ENCODE results near the gene PSMA3.

The PSMA3 gene

DNA sequence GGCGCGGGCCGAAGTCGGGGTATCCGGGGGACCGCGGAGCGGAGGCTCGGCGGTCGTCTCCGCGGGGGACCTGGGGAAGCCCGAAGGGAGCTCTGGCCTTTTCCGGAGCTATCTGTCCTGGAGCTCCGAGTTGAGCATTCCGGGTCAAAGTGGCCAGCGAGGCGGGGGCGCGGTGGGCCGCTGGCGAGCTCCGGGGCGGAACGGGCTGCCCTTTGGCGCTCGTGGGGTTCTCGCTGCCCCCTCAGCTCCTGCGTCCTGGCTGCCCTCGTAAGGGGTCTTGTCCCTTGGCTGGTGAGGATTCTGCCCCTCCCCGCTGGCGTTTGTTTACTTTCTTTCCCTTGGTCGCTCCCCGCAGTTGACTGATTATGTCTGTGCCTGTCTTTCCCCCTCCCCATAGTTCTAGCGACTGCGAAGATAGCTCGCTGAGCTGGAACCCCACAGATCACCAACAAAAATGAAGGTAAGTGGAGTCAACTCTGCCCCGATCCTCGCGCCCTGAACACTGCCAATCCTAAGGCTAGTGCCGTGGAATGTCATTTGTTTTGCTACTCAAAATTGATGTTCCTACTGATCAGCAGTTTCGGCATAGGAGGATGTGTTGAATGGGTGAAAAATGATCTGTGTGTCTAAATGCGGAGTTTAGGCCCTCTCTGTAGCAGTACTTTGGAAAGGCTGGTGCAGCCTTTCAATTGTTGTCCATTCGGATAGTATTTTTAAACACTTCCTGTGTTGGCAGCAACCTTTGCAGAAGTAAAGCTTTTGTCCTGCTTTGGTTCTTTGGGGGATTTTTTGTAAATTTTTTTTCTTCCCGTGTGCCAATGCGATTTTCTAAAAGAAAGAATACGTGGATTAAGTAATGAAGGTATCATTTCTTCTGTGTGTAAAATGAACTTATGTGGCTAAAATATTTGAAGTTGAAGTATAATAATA, 55.0 kb downstream of the PSMA3 start:
- no peak for DNase-seq (ENCODE audit: low read depth)

DNA sequence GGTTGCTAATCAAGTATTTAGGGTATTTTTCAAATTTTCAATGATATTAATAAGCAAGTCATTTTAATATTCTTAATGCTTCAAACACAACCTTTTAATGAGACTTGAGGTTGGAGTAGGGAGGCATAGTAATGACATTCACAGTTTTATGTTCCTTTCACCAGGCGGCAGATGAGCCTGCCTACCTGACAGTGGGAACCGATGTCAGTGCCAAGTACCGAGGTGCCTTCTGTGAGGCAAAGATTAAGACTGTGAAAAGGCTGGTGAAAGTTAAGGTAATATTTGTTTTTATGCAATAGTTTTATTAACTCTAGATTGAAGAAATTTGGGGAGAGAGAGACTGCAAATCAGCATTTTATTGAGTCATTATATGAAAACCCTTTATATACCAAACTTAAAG, 56.8 kb downstream of the PSMA3 start:
- no peak for DNase-seq (ENCODE audit: low read depth)

DNA sequence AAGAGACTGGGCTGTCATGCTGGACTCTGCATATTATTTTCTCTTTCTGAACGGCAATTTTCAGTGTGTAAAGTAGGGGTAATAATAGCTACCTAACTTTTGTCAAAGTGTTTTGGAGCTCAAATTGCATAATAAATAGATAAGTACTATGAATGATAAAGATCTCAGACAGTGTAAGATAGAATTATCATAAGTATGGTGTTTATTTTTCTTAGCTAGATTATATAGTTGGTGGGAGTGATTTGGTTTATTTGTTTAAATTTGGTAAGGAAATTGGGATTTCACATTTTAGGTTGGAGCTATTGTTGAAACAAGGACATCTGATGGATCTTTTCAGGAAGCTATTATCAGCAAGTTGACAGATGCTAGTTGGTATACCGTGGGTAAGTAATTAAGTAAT, 61.1 kb downstream of the PSMA3 start:
- DNase-seq (ENCODE audit: low read depth), result no peak

DNA sequence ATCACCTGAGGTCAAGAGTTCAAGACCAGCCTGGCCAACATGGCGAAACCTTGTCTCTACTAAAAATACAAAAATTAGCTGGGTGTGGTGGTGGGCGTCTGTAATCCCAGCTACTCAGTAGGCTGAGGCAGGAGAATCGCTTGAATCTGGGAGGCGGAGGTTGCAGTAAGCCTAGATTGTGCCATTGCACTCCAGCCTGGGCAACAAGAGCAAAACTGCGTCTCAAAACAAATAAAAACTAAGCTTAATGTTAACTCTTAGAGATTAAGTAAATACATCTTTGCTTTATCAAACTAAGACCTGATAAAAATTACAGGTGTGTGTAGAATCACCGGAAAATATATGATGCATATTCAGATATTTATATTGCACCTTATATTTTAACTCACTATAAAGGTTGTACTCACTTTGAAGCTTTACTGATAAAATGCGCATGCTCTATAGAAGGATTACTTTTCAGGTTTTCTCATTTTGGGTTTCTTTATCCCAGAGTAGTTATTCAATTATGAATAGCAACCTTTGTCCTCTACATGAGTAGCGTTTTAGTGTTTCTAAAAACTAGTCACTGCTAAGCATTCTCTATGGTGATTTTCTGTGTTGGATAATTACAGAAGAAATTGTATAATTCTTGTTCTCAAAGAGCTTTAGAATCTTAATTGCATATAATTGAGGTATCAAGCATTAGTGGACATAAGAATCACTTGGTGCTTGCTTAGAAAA, 63.1 kb downstream of the PSMA3 start:
- DNase-seq (ENCODE audit: low read depth), result no peak

DNA sequence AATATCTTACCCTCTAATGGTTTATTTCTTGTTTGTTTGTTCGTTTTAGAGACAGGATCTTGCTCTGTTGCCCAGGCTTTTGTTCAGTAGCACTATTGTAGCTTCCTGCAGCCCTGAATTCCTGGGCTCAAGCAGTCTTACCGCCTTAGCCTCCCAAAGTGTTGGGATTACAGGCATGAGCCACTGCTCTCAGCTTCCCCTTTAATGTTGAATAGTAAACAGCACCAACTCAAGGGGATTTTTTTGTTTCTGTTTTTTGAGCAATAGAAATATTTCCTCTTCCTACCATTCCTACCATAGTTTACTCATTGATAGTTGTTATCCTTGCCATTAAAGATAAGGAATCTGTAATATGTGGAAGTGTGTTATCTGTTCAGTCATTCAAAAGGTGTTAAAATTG, 64.4 kb downstream of the PSMA3 start:
- DNase-seq (ENCODE audit: low read depth), result no peak

DNA sequence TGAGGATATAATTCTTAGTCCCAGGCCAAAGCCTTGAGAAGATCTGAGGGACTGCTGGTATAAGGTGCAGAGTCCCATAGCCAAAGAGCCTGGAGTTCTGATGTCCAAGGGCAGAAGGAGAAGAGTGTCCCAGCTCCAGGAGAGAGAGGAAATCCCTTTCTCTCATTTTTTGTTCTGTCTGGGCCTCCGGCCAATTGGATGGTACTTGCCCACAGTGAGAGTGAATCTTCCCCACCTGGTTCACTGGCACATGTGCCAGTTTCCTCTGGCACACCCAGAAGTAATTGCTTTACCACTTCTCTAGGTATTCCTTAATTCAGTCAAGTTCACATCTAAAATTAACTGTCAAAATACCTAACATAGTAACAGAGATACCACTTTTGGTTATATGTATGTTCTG, 69.1 kb downstream of the PSMA3 start:
- DNase-seq (ENCODE audit: low read depth), result no peak

DNA sequence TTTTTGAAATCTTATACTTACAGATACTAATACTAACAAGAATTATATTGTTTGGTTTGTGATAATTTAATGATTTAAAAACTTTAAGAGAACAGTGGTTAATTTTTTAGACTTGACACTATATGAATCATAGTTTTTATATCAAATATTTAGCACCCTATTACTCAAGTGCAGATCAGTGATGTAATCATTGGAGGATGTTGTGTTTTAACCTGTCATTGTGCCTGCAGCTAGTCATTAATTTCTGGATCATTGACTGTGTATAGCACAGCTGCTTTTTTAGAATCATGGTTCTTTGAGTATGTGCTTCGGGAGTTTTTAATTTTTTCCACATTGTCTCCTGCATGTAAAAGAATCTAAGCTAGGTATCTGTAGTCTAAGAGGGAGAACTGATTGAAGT, 71.0 kb downstream of the PSMA3 start:
- DNase-seq (ENCODE audit: low read depth), result no peak

All from non-pigmented ciliary epithelial cell (primary cell).